OCI-LY1 (cell line): ENCODE measurements around the gene FLII.

ENCODE experiments used
- CTCF ChIP-seq: fragments of 200-600 bp; sonication (generic), shearing (Covaris generic); IDR thresholded peaks from 2 replicates; pipeline ENCODE4 v1.5.1; 2017; ENCODE audit warnings: mild to moderate bottlenecking, antibody characterized with exemption, low read length, moderate library complexity, mixed read lengths
- EZH2 ChIP-seq: fragments of 200-600 bp; sonication (generic), shearing (Covaris generic); IDR thresholded peaks from 2 replicates; pipeline ENCODE4 v1.8.0; 2017; ENCODE audit warnings: borderline replicate concordance, mixed run types, mild to moderate bottlenecking, antibody characterized with exemption, low read length, moderate library complexity, mixed read lengths

- TF ChIP-seq CTCF = no peak
- no peak for TF ChIP-seq EZH2
These were observed at the start of gene FLII for GRCh38 chr17:18258356-18259038.
